ENCODE results near the gene COL13A1. TPM values are rescaled to one million over a fixed set of nuclear protein-coding genes. Genes with fewer than 3 reads are reported as not detected.

The COL13A1 gene
- total and polyA plus RNA-seq, 2 experiments from 2014 or later = 5.2 to 8.6 TPM

- no peak for TF ChIP-seq NANOG (IDR thresholded peaks at IDR 0.05; ENCODE audit: borderline replicate concordance)
- no peak for TF ChIP-seq CTCF (conservative IDR thresholded peaks at IDR 0.05; ENCODE audit: low read depth in 2 of 2)
- no peak for TF ChIP-seq ZNF114 (CRISPR knock-in tag; IDR thresholded peaks at IDR 0.05)
- no peak for TF ChIP-seq CREB1 (CRISPR knock-in tag; IDR thresholded peaks at IDR 0.05; ENCODE audit: low read depth)
- TF ChIP-seq, protein P1, sequence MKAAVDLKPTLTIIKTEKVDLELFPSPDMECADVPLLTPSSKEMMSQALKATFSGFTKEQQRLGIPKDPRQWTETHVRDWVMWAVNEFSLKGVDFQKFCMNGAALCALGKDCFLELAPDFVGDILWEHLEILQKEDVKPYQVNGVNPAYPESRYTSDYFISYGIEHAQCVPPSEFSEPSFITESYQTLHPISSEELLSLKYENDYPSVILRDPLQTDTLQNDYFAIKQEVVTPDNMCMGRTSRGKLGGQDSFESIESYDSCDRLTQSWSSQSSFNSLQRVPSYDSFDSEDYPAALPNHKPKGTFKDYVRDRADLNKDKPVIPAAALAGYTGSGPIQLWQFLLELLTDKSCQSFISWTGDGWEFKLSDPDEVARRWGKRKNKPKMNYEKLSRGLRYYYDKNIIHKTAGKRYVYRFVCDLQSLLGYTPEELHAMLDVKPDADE (IDR thresholded peaks at IDR 0.05) = no peak
- TF ChIP-seq EZH2phosphoT487 (IDR thresholded peaks at IDR 0.05; ENCODE audit: unreplicated experiment) = no peak
- no peak for TF ChIP-seq STAT1 (IDR thresholded peaks at IDR 0.05; ENCODE audit: unreplicated experiment)
- TF ChIP-seq JUNB (IDR thresholded peaks at IDR 0.05; ENCODE audit: unreplicated experiment) = no peak
- TF ChIP-seq POLR2AphosphoS5 (IDR thresholded peaks at IDR 0.05; ENCODE audit: low read depth) = no peak
These were observed 160.4 kb downstream of the COL13A1 start (continued) for GRCh38 chr10:69961881-69962745.

GRCh38 chr10:69962746-69963135, 161.0 kb downstream of the COL13A1 start:
- H3K79me2 ChIP-seq (replicated peaks; ENCODE audit: insufficient read depth) = no peaks in the 10 kb centered on the region
- peaks cover 3% of the 10 kb centered on the region for H3K27me3 Mint-ChIP-seq (ENCODE audit: insufficient read depth, low read depth, poor library complexity)
- H3K4me2 ChIP-seq = no peak overlapping the region
- no peaks in the 10 kb centered on the region for H4K20me1 ChIP-seq (replicated peaks; ENCODE audit: insufficient read depth)
- H3F3A ChIP-seq (replicated peaks; ENCODE audit: low read depth) = no peaks in the 10 kb centered on the region
- H3K4me1 ChIP-seq (ENCODE audit: insufficient read depth) = no peaks in the 10 kb centered on the region
- no peaks in the 10 kb centered on the region; the same call in 2 of the 3 replicates for H3K36me3 Mint-ChIP-seq (ENCODE audit: low read depth)
- H3K4me1 Mint-ChIP-seq = peaks cover 8% of the 10 kb centered on the region; the same call in 1 of the 3 replicates
- H3K27me3 ChIP-seq (ENCODE audit: insufficient read depth) = no peaks in the 10 kb centered on the region
- no peak overlapping the region for H3K4me3 Mint-ChIP-seq
- no peak overlapping the region for H3K27ac ChIP-seq (ENCODE audit: low read depth)
- H3K27ac Mint-ChIP-seq = no peak overlapping the region
- H3K9me2 ChIP-seq (ENCODE audit: insufficient read depth) = no peaks in the 10 kb centered on the region
- no peaks in the 10 kb centered on the region for H3K9me3 Mint-ChIP-seq
- no peak overlapping the region for H2AFZ ChIP-seq
- DNase-seq (ENCODE audit: low spot score) = no peak
- ATAC-seq = no peak
- H3K4me3 ChIP-seq = no peak overlapping the region
- H3K36me3 ChIP-seq (ENCODE audit: insufficient read depth) = no peaks in the 10 kb centered on the region
- TF ChIP-seq ZNF331 (CRISPR knock-in tag; IDR thresholded peaks at IDR 0.05; ENCODE audit: low read depth) (no peak), STAT1 (IDR thresholded peaks at IDR 0.05; ENCODE audit: unreplicated experiment) (no peak), JUNB (IDR thresholded peaks at IDR 0.05; ENCODE audit: unreplicated experiment) (no peak), CTCF (conservative IDR thresholded peaks at IDR 0.05; ENCODE audit: low read depth in 2 of 2) (no peak), POLR2AphosphoS5 (IDR thresholded peaks at IDR 0.05; ENCODE audit: low read depth) (no peak), ZNF114 (CRISPR knock-in tag; IDR thresholded peaks at IDR 0.05) (no peak), NANOG (IDR thresholded peaks at IDR 0.05; ENCODE audit: borderline replicate concordance) (no peak), CREB1 (CRISPR knock-in tag; IDR thresholded peaks at IDR 0.05; ENCODE audit: low read depth) (no peak)
- TF ChIP-seq, protein P2, sequence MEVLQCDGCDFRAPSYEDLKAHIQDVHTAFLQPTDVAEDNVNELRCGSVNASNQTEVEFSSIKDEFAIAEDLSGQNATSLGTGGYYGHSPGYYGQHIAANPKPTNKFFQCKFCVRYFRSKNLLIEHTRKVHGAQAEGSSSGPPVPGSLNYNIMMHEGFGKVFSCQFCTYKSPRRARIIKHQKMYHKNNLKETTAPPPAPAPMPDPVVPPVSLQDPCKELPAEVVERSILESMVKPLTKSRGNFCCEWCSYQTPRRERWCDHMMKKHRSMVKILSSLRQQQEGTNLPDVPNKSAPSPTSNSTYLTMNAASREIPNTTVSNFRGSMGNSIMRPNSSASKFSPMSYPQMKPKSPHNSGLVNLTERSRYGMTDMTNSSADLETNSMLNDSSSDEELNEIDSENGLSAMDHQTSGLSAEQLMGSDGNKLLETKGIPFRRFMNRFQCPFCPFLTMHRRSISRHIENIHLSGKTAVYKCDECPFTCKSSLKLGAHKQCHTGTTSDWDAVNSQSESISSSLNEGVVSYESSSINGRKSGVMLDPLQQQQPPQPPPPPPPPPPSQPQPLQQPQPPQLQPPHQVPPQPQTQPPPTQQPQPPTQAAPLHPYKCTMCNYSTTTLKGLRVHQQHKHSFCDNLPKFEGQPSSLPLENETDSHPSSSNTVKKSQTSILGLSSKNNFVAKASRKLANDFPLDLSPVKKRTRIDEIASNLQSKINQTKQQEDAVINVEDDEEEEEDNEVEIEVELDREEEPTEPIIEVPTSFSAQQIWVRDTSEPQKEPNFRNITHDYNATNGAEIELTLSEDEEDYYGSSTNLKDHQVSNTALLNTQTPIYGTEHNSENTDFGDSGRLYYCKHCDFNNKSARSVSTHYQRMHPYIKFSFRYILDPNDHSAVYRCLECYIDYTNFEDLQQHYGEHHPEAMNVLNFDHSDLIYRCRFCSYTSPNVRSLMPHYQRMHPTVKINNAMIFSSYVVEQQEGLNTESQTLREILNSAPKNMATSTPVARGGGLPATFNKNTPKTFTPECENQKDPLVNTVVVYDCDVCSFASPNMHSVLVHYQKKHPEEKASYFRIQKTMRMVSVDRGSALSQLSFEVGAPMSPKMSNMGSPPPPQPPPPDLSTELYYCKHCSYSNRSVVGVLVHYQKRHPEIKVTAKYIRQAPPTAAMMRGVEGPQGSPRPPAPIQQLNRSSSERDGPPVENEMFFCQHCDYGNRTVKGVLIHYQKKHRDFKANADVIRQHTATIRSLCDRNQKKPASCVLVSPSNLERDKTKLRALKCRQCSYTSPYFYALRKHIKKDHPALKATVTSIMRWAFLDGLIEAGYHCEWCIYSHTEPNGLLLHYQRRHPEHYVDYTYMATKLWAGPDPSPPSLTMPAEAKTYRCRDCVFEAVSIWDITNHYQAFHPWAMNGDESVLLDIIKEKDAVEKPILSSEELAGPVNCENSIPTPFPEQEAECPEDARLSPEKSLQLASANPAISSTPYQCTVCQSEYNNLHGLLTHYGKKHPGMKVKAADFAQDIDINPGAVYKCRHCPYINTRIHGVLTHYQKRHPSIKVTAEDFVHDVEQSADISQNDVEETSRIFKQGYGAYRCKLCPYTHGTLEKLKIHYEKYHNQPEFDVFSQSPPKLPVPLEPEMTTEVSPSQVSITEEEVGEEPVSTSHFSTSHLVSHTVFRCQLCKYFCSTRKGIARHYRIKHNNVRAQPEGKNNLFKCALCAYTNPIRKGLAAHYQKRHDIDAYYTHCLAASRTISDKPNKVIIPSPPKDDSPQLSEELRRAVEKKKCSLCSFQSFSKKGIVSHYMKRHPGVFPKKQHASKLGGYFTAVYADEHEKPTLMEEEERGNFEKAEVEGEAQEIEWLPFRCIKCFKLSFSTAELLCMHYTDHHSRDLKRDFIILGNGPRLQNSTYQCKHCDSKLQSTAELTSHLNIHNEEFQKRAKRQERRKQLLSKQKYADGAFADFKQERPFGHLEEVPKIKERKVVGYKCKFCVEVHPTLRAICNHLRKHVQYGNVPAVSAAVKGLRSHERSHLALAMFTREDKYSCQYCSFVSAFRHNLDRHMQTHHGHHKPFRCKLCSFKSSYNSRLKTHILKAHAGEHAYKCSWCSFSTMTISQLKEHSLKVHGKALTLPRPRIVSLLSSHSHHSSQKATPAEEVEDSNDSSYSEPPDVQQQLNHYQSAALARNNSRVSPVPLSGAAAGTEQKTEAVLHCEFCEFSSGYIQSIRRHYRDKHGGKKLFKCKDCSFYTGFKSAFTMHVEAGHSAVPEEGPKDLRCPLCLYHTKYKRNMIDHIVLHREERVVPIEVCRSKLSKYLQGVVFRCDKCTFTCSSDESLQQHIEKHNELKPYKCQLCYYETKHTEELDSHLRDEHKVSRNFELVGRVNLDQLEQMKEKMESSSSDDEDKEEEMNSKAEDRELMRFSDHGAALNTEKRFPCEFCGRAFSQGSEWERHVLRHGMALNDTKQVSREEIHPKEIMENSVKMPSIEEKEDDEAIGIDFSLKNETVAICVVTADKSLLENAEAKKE (CRISPR knock-in tag; IDR thresholded peaks at IDR 0.05) = no peak
